ENCODE measurements around the gene RAB25.

RAB25 gene

GRCh38 chr1:156096640-156097391 lies 35.9 kb downstream of the RAB25 start (continued):
- TF ChIP-seq ZNF521 (tag by site-specific recombination; IDR thresholded peaks at IDR 0.05): no peak
- TF ChIP-seq ZNF292 (tag by site-specific recombination; IDR thresholded peaks at IDR 0.05; ENCODE audit: borderline replicate concordance, low read depth): no peak
- TF ChIP-seq GFI1B (tag by site-specific recombination; IDR thresholded peaks at IDR 0.05): no peak
- TF ChIP-seq ZNF324 (tag by site-specific recombination; IDR thresholded peaks at IDR 0.05): no peak
- no peak for TF ChIP-seq ZNF214 (tag by site-specific recombination; IDR thresholded peaks at IDR 0.05; ENCODE audit: borderline replicate concordance)
- TF ChIP-seq ZNF398 (tag by site-specific recombination; IDR thresholded peaks at IDR 0.05): no peak
- TF ChIP-seq MEIS1 (CRISPR knock-in tag; IDR thresholded peaks at IDR 0.05; ENCODE audit: borderline replicate concordance): no peak
- TF ChIP-seq GLI4 (tag by site-specific recombination; IDR thresholded peaks at IDR 0.05): no peak
- TF ChIP-seq BCL11B (tag by site-specific recombination; IDR thresholded peaks at IDR 0.05; ENCODE audit: low read depth): no peak
- no peak for TF ChIP-seq SP3 (tag by site-specific recombination; IDR thresholded peaks at IDR 0.05)
- TF ChIP-seq ZNF654 (tag by site-specific recombination; IDR thresholded peaks at IDR 0.05; ENCODE audit: low read depth): peak; percentile 72; the same call in 1 of the 2 replicates
- no peak for TF ChIP-seq HOXA7 (CRISPR knock-in tag; IDR thresholded peaks at IDR 0.05; ENCODE audit: borderline replicate concordance)
- TF ChIP-seq ZNF394 (tag by site-specific recombination; IDR thresholded peaks at IDR 0.05; ENCODE audit: borderline replicate concordance): 0 out of 2 replicates have a peak, but pooled peaks have one; percentile 14
- no peak for TF ChIP-seq ZNF555 (tag by site-specific recombination; conservative IDR thresholded peaks at IDR 0.05)
- TF ChIP-seq ZNF501 (tag by site-specific recombination; IDR thresholded peaks at IDR 0.05): no peak
- TF ChIP-seq WT1 (tag by site-specific recombination; IDR thresholded peaks at IDR 0.05): peak; percentile 60
- no peak for TF ChIP-seq ZNF76 (tag by site-specific recombination; IDR thresholded peaks at IDR 0.05; ENCODE audit: borderline replicate concordance, low read depth)
- TF ChIP-seq AEBP2 (tag by site-specific recombination; IDR thresholded peaks at IDR 0.05; ENCODE audit: borderline replicate concordance): no peak
- TF ChIP-seq ZNF510 (tag by site-specific recombination; IDR thresholded peaks at IDR 0.05; ENCODE audit: insufficient replicate concordance): no peak
- 0 out of 2 replicates have a peak, but pooled peaks have one; percentile 35 for TF ChIP-seq ZFP37 (tag by site-specific recombination; IDR thresholded peaks at IDR 0.05)
- peak; percentile 93 for TF ChIP-seq CTCF (tag by site-specific recombination; IDR thresholded peaks at IDR 0.05)
- no peak for TF ChIP-seq ZNF239 (tag by site-specific recombination; IDR thresholded peaks at IDR 0.05)
- TF ChIP-seq ZEB2 (tag by site-specific recombination; IDR thresholded peaks at IDR 0.05): 0 out of 2 replicates have a peak, but pooled peaks have one; percentile 39
- TF ChIP-seq ZSCAN18 (tag by site-specific recombination; IDR thresholded peaks at IDR 0.05): no peak
- no peak for TF ChIP-seq OVOL3 (tag by site-specific recombination; IDR thresholded peaks at IDR 0.05)
- peak; percentile 69; the same call in 1 of the 2 replicates for TF ChIP-seq KLF17 (tag by site-specific recombination; IDR thresholded peaks at IDR 0.05)
- TF ChIP-seq KLF10 (tag by site-specific recombination; IDR thresholded peaks at IDR 0.05): no peak
- TF ChIP-seq BCL11A (tag by site-specific recombination; IDR thresholded peaks at IDR 0.05; ENCODE audit: low read depth): no peak
- TF ChIP-seq ZNF112 (tag by site-specific recombination; IDR thresholded peaks at IDR 0.05): no peak
- TF ChIP-seq ZNF514 (tag by site-specific recombination; IDR thresholded peaks at IDR 0.05): no peak
- no peak for TF ChIP-seq ZNF157 (tag by site-specific recombination; IDR thresholded peaks at IDR 0.05)
- TF ChIP-seq ZNF266 (tag by site-specific recombination; IDR thresholded peaks at IDR 0.05; ENCODE audit: low read depth): no peak
- TF ChIP-seq ZNF10 (tag by site-specific recombination; IDR thresholded peaks at IDR 0.05): no peak
- no peak for TF ChIP-seq ZNF146 (tag by site-specific recombination; IDR thresholded peaks at IDR 0.05)

All from HEK293 (cell line).